ENCODE measurements around the gene CNST.
"Not testable (repeated sequence)": the region's sequence is repeated elsewhere in the genome, so short reads cannot be mapped to it uniquely, and the experiment has no call there.

Gene CNST

GRCh38 chr1:246587606-246588005 lies 21.4 kb downstream of the CNST start:
- no peak for DNase-seq

- DNase-seq = no peak
Observed at GRCh38 chr1:246588159-246588721, 22.0 kb downstream of the CNST start.

- not testable (repeated sequence) for DNase-seq
Observed at GRCh38 chr1:246589919-246590318, 23.7 kb downstream of the CNST start.

GRCh38 chr1:246591047-246591446 lies 24.8 kb downstream of the CNST start:
- no peak for DNase-seq

- no peak for DNase-seq
Observed at GRCh38 chr1:246591504-246591903, 25.2 kb downstream of the CNST start.

- no peak for DNase-seq
Observed at GRCh38 chr1:246591958-246592357, 25.7 kb downstream of the CNST start.

GRCh38 chr1:246592695-246593094 lies 26.4 kb downstream of the CNST start:
- no peak for DNase-seq

GRCh38 chr1:246595146-246595545 lies 28.9 kb downstream of the CNST start:
- no peak for DNase-seq

- DNase-seq = no peak
Observed at GRCh38 chr1:246597340-246597739, 31.1 kb downstream of the CNST start.

GRCh38 chr1:246597971-246598370 lies 31.7 kb downstream of the CNST start:
- DNase-seq = no peak

- no peak for DNase-seq
Observed at GRCh38 chr1:246599315-246599714, 33.1 kb downstream of the CNST start.

GRCh38 chr1:246600579-246600978 lies 34.3 kb downstream of the CNST start:
- DNase-seq = no peak

- no peak for DNase-seq
Observed at GRCh38 chr1:246602194-246602593, 35.9 kb downstream of the CNST start.

GRCh38 chr1:246605231-246605630 lies 39.0 kb downstream of the CNST start:
- DNase-seq = not testable (repeated sequence)

GRCh38 chr1:246607462-246607861 lies 41.2 kb downstream of the CNST start:
- DNase-seq = no peak

GRCh38 chr1:246608616-246609376 lies 42.5 kb downstream of the CNST start:
- DNase-seq = no peak

GRCh38 chr1:246609632-246610031 lies 43.4 kb downstream of the CNST start:
- no peak for DNase-seq

- DNase-seq = no peak
Observed at GRCh38 chr1:246613096-246613758, 47.0 kb downstream of the CNST start.

- DNase-seq = no peak
Observed at GRCh38 chr1:246617156-246617555, 50.9 kb downstream of the CNST start.

- no peak for DNase-seq
Observed at GRCh38 chr1:246617768-246618167, 51.5 kb downstream of the CNST start.

GRCh38 chr1:246618240-246618808 lies 52.1 kb downstream of the CNST start:
- DNase-seq = no peak

- DNase-seq = no peak
Observed at GRCh38 chr1:246622035-246622652, 55.9 kb downstream of the CNST start.

- no peak for DNase-seq
Observed at GRCh38 chr1:246624091-246624490, 57.8 kb downstream of the CNST start.
